ENCODE measurements around the gene ACSL4.
A peak's percentile ranks its signal among the peaks of the same experiment; 100 is the strongest.
"Not testable (repeated sequence)": the region's sequence is repeated elsewhere in the genome, so short reads cannot be mapped to it uniquely, and the experiment has no call there.

ACSL4 gene

GRCh38 chrX:109732017-109732801 is 848 bp downstream of the ACSL4 start:
- no peak for TF ChIP-seq CTCF (conservative IDR thresholded peaks at IDR 0.05; ENCODE audit: low read length)
- DNase-seq (ENCODE audit: low read depth): peak; percentile 36

GRCh38 chrX:109728173-109728535 is 4.9 kb downstream of the ACSL4 start:
- TF ChIP-seq CTCF (conservative IDR thresholded peaks at IDR 0.05; ENCODE audit: low read length): no peak
- H3K4me3 ChIP-seq (ENCODE audit: low read length): peak overlapping the region; percentile 11
- no peak for DNase-seq (ENCODE audit: low read depth)

More at GRCh38 chrX:109732017-109732801, 848 bp downstream of the ACSL4 start:
- H3K4me3 ChIP-seq (ENCODE audit: low read length): peak overlapping the region; percentile 83

GRCh38 chrX:109724971-109725370 is 8.1 kb downstream of the ACSL4 start:
- not testable (repeated sequence) for H3K4me3 ChIP-seq (ENCODE audit: low read length); DNase-seq (ENCODE audit: low read depth)

GRCh38 chrX:109720947-109721346 is 12.1 kb downstream of the ACSL4 start:
- TF ChIP-seq CTCF (conservative IDR thresholded peaks at IDR 0.05; ENCODE audit: low read length): no peak
- no peak overlapping the region for H3K4me3 ChIP-seq (ENCODE audit: low read length)
- DNase-seq (ENCODE audit: low read depth): no peak

GRCh38 chrX:109719264-109719663 is 13.8 kb downstream of the ACSL4 start:
- no peak for DNase-seq (ENCODE audit: low read depth)
- no peak overlapping the region for H3K4me3 ChIP-seq (ENCODE audit: low read length)
- TF ChIP-seq CTCF (conservative IDR thresholded peaks at IDR 0.05; ENCODE audit: low read length): no peak

- DNase-seq (ENCODE audit: low read depth): peak; percentile 39
- no peak for TF ChIP-seq CTCF (conservative IDR thresholded peaks at IDR 0.05; ENCODE audit: low read length)
- H3K4me3 ChIP-seq (ENCODE audit: low read length): no peak overlapping the region
These were observed 16.5 kb downstream of the ACSL4 start for GRCh38 chrX:109716431-109717028.

- peak; percentile 65 for DNase-seq (ENCODE audit: low read depth)
- TF ChIP-seq CTCF (conservative IDR thresholded peaks at IDR 0.05; ENCODE audit: low read length): no peak
- no peak overlapping the region for H3K4me3 ChIP-seq (ENCODE audit: low read length)
These were observed 18.6 kb downstream of the ACSL4 start for GRCh38 chrX:109714340-109714958.

Data from AG10803 (cell line).